Kidney epithelial cell (primary cell): ENCODE results near the gene RSAD1. TPM values are rescaled to one million over a fixed set of nuclear protein-coding genes. Genes with fewer than 3 reads are reported as not detected.

Experiments used
- DNase-seq: peaks from one replicate; pipeline ENCODE4 v3.0.0-alpha.2; 2010; ENCODE audit warnings: low read depth
- H3K27me3 ChIP-seq: 2 replicates; pipeline ENCODE4 v1.6.0; 2011; ENCODE audit warnings: low read length; ENCODE audit not compliant: control insufficient read depth, insufficient read depth
- H3K36me3 ChIP-seq: 2 replicates; pipeline ENCODE4 v1.5.1; 2011; ENCODE audit warnings: low read length; ENCODE audit not compliant: control insufficient read depth, insufficient read depth
- H3K4me3 ChIP-seq: 2 replicates; pipeline ENCODE4 v1.5.1; 2011; ENCODE audit warnings: low read depth, mild to moderate bottlenecking, control low read depth, low read length
- total RNA-seq: library from RNA; depleted of rRNA; stranded (reverse); fragments of >200 nt; gene quantifications from 2 replicates; pipeline ENCODE4 v1.2.3, GENCODE V29; 2015
- TF ChIP-seq, protein P1 (sequence below): IDR thresholded peaks from 2 replicates; pipeline ENCODE4 v1.5.1; 2011; ENCODE audit warnings: mild to moderate bottlenecking, moderate library complexity, low read length, control low read depth, inconsistent platforms; ENCODE audit not compliant: insufficient read depth, poor library complexity, severe bottlenecking

RSAD1 gene
- total RNA-seq, 1 donor from 2014 or later, result 28.4 TPM

DNA sequence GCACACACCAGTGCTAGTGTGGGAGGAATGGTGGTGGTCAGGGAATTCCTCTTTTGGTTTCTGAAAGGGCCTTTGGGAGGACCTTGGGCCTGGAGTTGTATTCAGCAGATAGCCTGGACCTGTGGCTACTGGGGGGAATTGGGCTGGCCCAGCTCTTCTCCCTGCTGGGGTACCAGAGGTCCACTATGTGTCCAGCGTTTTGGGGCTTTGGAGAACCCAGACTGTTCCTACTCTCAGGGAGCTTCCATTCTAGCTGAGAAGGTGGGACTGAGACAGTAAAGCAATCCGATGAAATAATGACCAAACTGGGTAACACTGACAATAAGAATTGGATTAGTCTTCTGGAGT, 56.3 kb downstream of the RSAD1 start:
- TF ChIP-seq, protein P1, sequence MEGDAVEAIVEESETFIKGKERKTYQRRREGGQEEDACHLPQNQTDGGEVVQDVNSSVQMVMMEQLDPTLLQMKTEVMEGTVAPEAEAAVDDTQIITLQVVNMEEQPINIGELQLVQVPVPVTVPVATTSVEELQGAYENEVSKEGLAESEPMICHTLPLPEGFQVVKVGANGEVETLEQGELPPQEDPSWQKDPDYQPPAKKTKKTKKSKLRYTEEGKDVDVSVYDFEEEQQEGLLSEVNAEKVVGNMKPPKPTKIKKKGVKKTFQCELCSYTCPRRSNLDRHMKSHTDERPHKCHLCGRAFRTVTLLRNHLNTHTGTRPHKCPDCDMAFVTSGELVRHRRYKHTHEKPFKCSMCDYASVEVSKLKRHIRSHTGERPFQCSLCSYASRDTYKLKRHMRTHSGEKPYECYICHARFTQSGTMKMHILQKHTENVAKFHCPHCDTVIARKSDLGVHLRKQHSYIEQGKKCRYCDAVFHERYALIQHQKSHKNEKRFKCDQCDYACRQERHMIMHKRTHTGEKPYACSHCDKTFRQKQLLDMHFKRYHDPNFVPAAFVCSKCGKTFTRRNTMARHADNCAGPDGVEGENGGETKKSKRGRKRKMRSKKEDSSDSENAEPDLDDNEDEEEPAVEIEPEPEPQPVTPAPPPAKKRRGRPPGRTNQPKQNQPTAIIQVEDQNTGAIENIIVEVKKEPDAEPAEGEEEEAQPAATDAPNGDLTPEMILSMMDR, result no peak

DNA sequence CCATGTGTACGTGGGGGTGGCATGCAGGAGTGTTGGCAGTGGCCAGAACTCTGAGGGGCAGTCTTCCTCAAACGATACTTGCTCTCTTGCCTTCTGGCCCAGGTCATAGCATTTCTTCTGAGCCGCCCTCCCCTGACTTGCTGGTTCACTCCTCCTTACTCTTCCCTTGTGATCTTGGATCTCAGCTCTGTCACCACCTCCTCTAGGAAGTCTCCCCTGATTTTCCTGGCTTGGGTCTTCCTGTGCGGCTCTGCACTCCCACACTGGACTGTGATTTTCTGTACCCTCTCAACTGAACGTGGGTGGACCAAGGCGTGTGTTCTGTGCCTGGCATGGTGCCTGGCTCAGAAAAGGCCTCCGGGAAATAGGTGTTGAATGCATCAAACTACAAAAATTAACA, 56.7 kb downstream of the RSAD1 start:
- Histone ChIP-seq H3K4me3 (no peak overlapping the region), H3K36me3 (no peaks in the 10 kb centered on the region)
- no peak for DNase-seq

More for the DNA sequence above, 56.3 kb downstream of the RSAD1 start:
- no peak overlapping the region for H3K4me3 ChIP-seq
- peaks cover 16% of the 10 kb centered on the region for H3K27me3 ChIP-seq
- H3K36me3 ChIP-seq, result no peaks in the 10 kb centered on the region
- no peak for DNase-seq

More for the DNA sequence above, 56.7 kb downstream of the RSAD1 start:
- TF ChIP-seq, protein P1, result no peak
- H3K27me3 ChIP-seq, result peaks cover 16% of the 10 kb centered on the region

Other genes with a start within 250 kb of the RSAD1 start
- gene TMEM92, start 204.4 kb upstream of the RSAD1 start, total RNA-seq, result 1.5 and 1.7 TPM in 2 replicates
- gene XYLT2, start 132.7 kb upstream of the RSAD1 start, total RNA-seq, result 30.2 and 35.7 TPM in 2 replicates
- gene MRPL27, start 105.7 kb upstream of the RSAD1 start, total RNA-seq, result 89.2 and 92.5 TPM in 2 replicates
- 1.9 and 2.7 TPM in 2 replicates for gene EME1, start 105.6 kb upstream of the RSAD1 start, total RNA-seq
- gene LRRC59, start 81.3 kb upstream of the RSAD1 start, total RNA-seq, result 172 and 179 TPM in 2 replicates
- gene ACSF2, start 52.6 kb upstream of the RSAD1 start, total RNA-seq, result 12.7 and 24.8 TPM in 2 replicates
- not detected in 2 replicates for gene CHAD, start 10.0 kb upstream of the RSAD1 start, total RNA-seq
- gene MYCBPAP, start 29.6 kb downstream of the RSAD1 start, total RNA-seq, result 0.14 and 0.50 TPM in 2 replicates
- 0.62 and 0.84 TPM in 2 replicates for gene EPN3, start 53.9 kb downstream of the RSAD1 start, total RNA-seq
- gene SPATA20, start 68.3 kb downstream of the RSAD1 start, total RNA-seq, result 58.9 and 79.4 TPM in 2 replicates
- gene CACNA1G, start 81.9 kb downstream of the RSAD1 start, total RNA-seq, result 0.07 TPM in 1 of 2 replicates, not detected in the other
- 0.82 and 1.3 TPM in 2 replicates for gene ABCC3, start 156.0 kb downstream of the RSAD1 start, total RNA-seq
- gene ANKRD40, start 229.1 kb downstream of the RSAD1 start, total RNA-seq, result 30.5 and 30.7 TPM in 2 replicates
- 31.5 and 35.6 TPM in 2 replicates for gene LUC7L3, start 240.7 kb downstream of the RSAD1 start, total RNA-seq